NCI-H748 (cell line): Measurements from ENCODE around the gene CDHR1.
A peak's percentile ranks its signal among the peaks of the same experiment; 100 is the strongest.

ENCODE experiments used
- DNase-seq: peaks from one replicate; lab custom pipeline; 2025; ENCODE audit not compliant: unreplicated experiment; lab: John Stamatoyannopoulos, UW

Gene CDHR1

GRCh38 chr10:84261236-84261915 lies 67.0 kb downstream of the CDHR1 start:
- no peak for DNase-seq

- DNase-seq = no peak
These were observed 68.0 kb downstream of the CDHR1 start for GRCh38 chr10:84262190-84262956.

GRCh38 chr10:84263716-84264115 lies 69.4 kb downstream of the CDHR1 start:
- no peak for DNase-seq

- peak; percentile 86 for DNase-seq
These were observed 70.3 kb downstream of the CDHR1 start for GRCh38 chr10:84264611-84265141.

GRCh38 chr10:84265418-84265817 lies 71.1 kb downstream of the CDHR1 start:
- peak; percentile 95 for DNase-seq

- DNase-seq = peak; percentile 95
These were observed 73.3 kb downstream of the CDHR1 start for GRCh38 chr10:84267503-84268126.

- DNase-seq = peak; percentile 14
These were observed 74.8 kb downstream of the CDHR1 start for GRCh38 chr10:84269162-84269561.
